Astrocyte (in vitro differentiated cells and primary cell): ENCODE results near the gene TRIM21. TPM values are rescaled to one million over a fixed set of nuclear protein-coding genes. Genes with fewer than 3 reads are reported as not detected.

Experiments
- DNase-seq: peaks from one replicate; pipeline ENCODE4 v3.0.0-alpha.2; 2010; ENCODE audit warnings: low read depth
- FAIRE-seq: peaks from 2 replicates; lab custom pipeline; 2011; peaks lifted over from hg19 to GRCh38; lab: Jason Lieb, UNC
- H2AFZ ChIP-seq: 2 replicates; pipeline ENCODE4 v1.6.0; 2012; ENCODE audit warnings: low read depth, low read length, inconsistent platforms
- H3K27ac ChIP-seq: 2 replicates; pipeline ENCODE4 v1.5.1; 2011; ENCODE audit warnings: low read depth, low read length, inconsistent platforms
- H3K27me3 ChIP-seq: 2 replicates; pipeline ENCODE4 v1.6.0; 2011; ENCODE audit warnings: low read length, inconsistent platforms; ENCODE audit not compliant: insufficient read depth
- H3K36me3 ChIP-seq: 2 replicates; pipeline ENCODE4 v1.5.1; 2011; ENCODE audit warnings: low read length, inconsistent platforms; ENCODE audit not compliant: insufficient read depth
- H3K4me1 ChIP-seq: 2 replicates; pipeline ENCODE4 v1.5.1; 2011; ENCODE audit warnings: low read length, inconsistent platforms; ENCODE audit not compliant: insufficient read depth
- H3K4me2 ChIP-seq: 2 replicates; pipeline ENCODE4 v1.6.0; 2012; ENCODE audit warnings: low read length, inconsistent platforms
- H3K4me3 ChIP-seq: 2 replicates; pipeline ENCODE4 v1.5.1; 2011; ENCODE audit warnings: low read depth, mild to moderate bottlenecking, low read length, inconsistent platforms; ENCODE audit not compliant: insufficient read depth
- H3K79me2 ChIP-seq: 2 replicates; pipeline ENCODE4 v1.6.0; 2012; ENCODE audit warnings: mild to moderate bottlenecking, low read length, inconsistent platforms; ENCODE audit not compliant: insufficient read depth
- H3K9ac ChIP-seq: 2 replicates; pipeline ENCODE4 v1.6.0; 2012; ENCODE audit warnings: mild to moderate bottlenecking, low read length, inconsistent platforms
- H3K9me3 ChIP-seq: 2 replicates; pipeline ENCODE4 v1.5.1; 2012; ENCODE audit warnings: low read depth, mild to moderate bottlenecking, low read length, inconsistent platforms; ENCODE audit not compliant: insufficient read depth
- H4K20me1 ChIP-seq: 2 replicates; pipeline ENCODE4 v1.6.0; 2012; ENCODE audit warnings: low read length, inconsistent platforms; ENCODE audit not compliant: insufficient read depth
- H3K27ac Mint-ChIP-seq: one replicate; pipeline ENCODE4 v1.8.0; 2021; ENCODE audit warnings: mild to moderate bottlenecking, mixed read lengths; ENCODE audit not compliant: unreplicated experiment
- H3K27me3 Mint-ChIP-seq: one replicate; pipeline ENCODE4 v1.8.0; 2021; ENCODE audit warnings: low read depth, mixed read lengths; ENCODE audit not compliant: unreplicated experiment
- H3K36me3 Mint-ChIP-seq: one replicate; pipeline ENCODE4 v1.8.0; 2021; ENCODE audit warnings: low read depth, mixed read lengths; ENCODE audit not compliant: unreplicated experiment
- H3K4me1 Mint-ChIP-seq: one replicate; pipeline ENCODE4 v1.8.0; 2021; ENCODE audit warnings: low read depth, mixed read lengths; ENCODE audit not compliant: unreplicated experiment
- H3K4me3 Mint-ChIP-seq: one replicate; pipeline ENCODE4 v1.8.0; 2021; ENCODE audit warnings: mild to moderate bottlenecking, moderate library complexity, mixed read lengths; ENCODE audit not compliant: unreplicated experiment
- H3K9me3 Mint-ChIP-seq: one replicate; pipeline ENCODE4 v1.8.0; 2021; ENCODE audit warnings: mild to moderate bottlenecking, mixed read lengths; ENCODE audit not compliant: unreplicated experiment
- CTCF ChIP-seq: IDR thresholded peaks from 2 replicates; pipeline ENCODE4 v1.5.1; 2011; ENCODE audit warnings: low read depth, mild to moderate bottlenecking, inconsistent platforms, low read length, moderate library complexity; ENCODE audit not compliant: insufficient read depth
- EZH2 ChIP-seq: IDR thresholded peaks from 2 replicates; pipeline ENCODE4 v1.6.1; 2012; ENCODE audit warnings: mild to moderate bottlenecking, low read length, inconsistent platforms; ENCODE audit not compliant: insufficient read depth
- total RNA-seq: library from RNA; stranded (reverse); gene quantifications from 2 replicates; pipeline ENCODE4 v1.2.1, GENCODE V29; 2021

The TRIM21 gene
- total RNA-seq, 1 donor from 2014 or later = 48.0 TPM

- Histone ChIP-seq H3K36me3 (no peaks in the 10 kb centered on the region), H2AFZ (no peak overlapping the region), H4K20me1 (no peaks in the 10 kb centered on the region), H3K4me2 (no peak overlapping the region), H3K9ac (no peak overlapping the region), H3K4me3 (no peak overlapping the region), H3K79me2 (no peaks in the 10 kb centered on the region), H3K27ac (no peak overlapping the region), H3K27me3 (no peaks in the 10 kb centered on the region), H3K4me1 (no peaks in the 10 kb centered on the region), H3K9me3 (no peaks in the 10 kb centered on the region)
- no peak for FAIRE-seq
- H3K9me3 Mint-ChIP-seq = peaks cover 3% of the 10 kb centered on the region
- H3K36me3 Mint-ChIP-seq = no peaks in the 10 kb centered on the region
- H3K27ac Mint-ChIP-seq = no peak overlapping the region
- DNase-seq = no peak
- no peaks in the 10 kb centered on the region for H3K27me3 Mint-ChIP-seq
- TF ChIP-seq EZH2 (no peak), CTCF (no peak)
- H3K4me3 Mint-ChIP-seq = no peak overlapping the region
- H3K4me1 Mint-ChIP-seq = no peaks in the 10 kb centered on the region
These were observed 40.4 kb upstream of the TRIM21 start for GRCh38 chr11:4433856-4434255.

GRCh38 chr11:4430051-4430450, 36.5 kb upstream of the TRIM21 start:
- FAIRE-seq = no peak
- Mint-ChIP-seq H3K4me1 (no peaks in the 10 kb centered on the region), H3K27ac (no peak overlapping the region)

More at GRCh38 chr11:4430051-4430450, 36.5 kb upstream of the TRIM21 start:
- Histone ChIP-seq H3K79me2 (no peaks in the 10 kb centered on the region), H3K9me3 (no peaks in the 10 kb centered on the region), H3K4me3 (no peak overlapping the region), H3K4me1 (no peaks in the 10 kb centered on the region), H2AFZ (no peak overlapping the region), H3K36me3 (no peaks in the 10 kb centered on the region), H3K27ac (no peak overlapping the region), H3K4me2 (no peak overlapping the region), H3K27me3 (no peaks in the 10 kb centered on the region), H4K20me1 (no peaks in the 10 kb centered on the region), H3K9ac (no peak overlapping the region)
- TF ChIP-seq CTCF (no peak), EZH2 (no peak)
- H3K27me3 Mint-ChIP-seq = no peaks in the 10 kb centered on the region
- no peaks in the 10 kb centered on the region for H3K36me3 Mint-ChIP-seq
- no peak overlapping the region for H3K4me3 Mint-ChIP-seq
- no peak for DNase-seq
- peaks cover 3% of the 10 kb centered on the region for H3K9me3 Mint-ChIP-seq
